ENCODE data around the gene TTC39B.

DNA sequence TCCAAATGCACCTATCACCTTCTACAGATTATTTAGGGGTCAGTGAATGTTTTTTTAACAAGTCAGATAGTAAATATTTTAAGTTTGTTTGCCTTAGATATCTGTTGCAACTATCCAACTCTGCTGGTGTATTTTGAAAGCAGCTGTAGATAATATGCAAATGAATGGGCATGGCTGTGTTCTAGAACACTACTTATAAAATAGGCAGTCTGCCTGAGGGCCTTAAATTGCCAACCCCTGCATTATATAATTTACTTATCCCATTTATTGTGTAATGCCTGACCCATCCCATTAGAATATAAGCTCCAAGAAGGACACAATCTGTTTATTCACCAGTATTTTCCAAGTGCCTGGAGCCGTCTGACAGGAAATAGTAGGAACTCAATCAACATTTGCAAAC is 149.0 kb downstream of the TTC39B start:
- no peak for TF ChIP-seq POLR2A (IDR thresholded peaks at IDR 0.05)
- TF ChIP-seq, protein P1, sequence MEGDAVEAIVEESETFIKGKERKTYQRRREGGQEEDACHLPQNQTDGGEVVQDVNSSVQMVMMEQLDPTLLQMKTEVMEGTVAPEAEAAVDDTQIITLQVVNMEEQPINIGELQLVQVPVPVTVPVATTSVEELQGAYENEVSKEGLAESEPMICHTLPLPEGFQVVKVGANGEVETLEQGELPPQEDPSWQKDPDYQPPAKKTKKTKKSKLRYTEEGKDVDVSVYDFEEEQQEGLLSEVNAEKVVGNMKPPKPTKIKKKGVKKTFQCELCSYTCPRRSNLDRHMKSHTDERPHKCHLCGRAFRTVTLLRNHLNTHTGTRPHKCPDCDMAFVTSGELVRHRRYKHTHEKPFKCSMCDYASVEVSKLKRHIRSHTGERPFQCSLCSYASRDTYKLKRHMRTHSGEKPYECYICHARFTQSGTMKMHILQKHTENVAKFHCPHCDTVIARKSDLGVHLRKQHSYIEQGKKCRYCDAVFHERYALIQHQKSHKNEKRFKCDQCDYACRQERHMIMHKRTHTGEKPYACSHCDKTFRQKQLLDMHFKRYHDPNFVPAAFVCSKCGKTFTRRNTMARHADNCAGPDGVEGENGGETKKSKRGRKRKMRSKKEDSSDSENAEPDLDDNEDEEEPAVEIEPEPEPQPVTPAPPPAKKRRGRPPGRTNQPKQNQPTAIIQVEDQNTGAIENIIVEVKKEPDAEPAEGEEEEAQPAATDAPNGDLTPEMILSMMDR (IDR thresholded peaks at IDR 0.05), result no peak

All from transverse colon (tissue), 3 donors.